WTC11 (cell line): ENCODE results near the gene SLC22A13. TPM values are rescaled to one million over a fixed set of nuclear protein-coding genes. Genes with fewer than 3 reads are reported as not detected.

Experiments used
- ATAC-seq: fragments of 200-7000 bp; cut with Tn5 transposase; 2 replicates; pipeline ENCODE4 v1.10.0; 2021; ENCODE audit warnings: mild to moderate bottlenecking, moderate library complexity
- CTCF ChIA-PET: fragments of 300-600 bp; sonication (Branson Sonifier 250); formaldehyde crosslinking; loops from one replicate; lab custom pipeline; 2021; ENCODE audit warnings: antibody characterized with exemption; lab: Charles Lee
- POLR2A ChIA-PET: fragments of 350-600 bp; sonication (Branson Sonifier 250); formaldehyde crosslinking; loops from one replicate; lab custom pipeline; 2021; ENCODE audit warnings: antibody characterized with exemption; lab: Charles Lee
- DNase-seq: peaks from one replicate; pipeline ENCODE4 v3.0.0; 2021; ENCODE audit warnings: low spot score
- H3K27ac Mint-ChIP-seq: 2 replicates; pipeline ENCODE4 v1.8.0; 2021; ENCODE audit warnings: mixed read lengths
- H3K27me3 Mint-ChIP-seq: 2 replicates; pipeline ENCODE4 v1.8.0; 2021; ENCODE audit warnings: low read depth, mild to moderate bottlenecking, moderate library complexity, mixed read lengths
- H3K36me3 Mint-ChIP-seq: 2 replicates; pipeline ENCODE4 v1.8.0; 2021; ENCODE audit warnings: mixed read lengths
- H3K4me1 Mint-ChIP-seq: 2 replicates; pipeline ENCODE4 v1.8.0; 2022; ENCODE audit warnings: mixed read lengths
- H3K4me3 Mint-ChIP-seq: 2 replicates; pipeline ENCODE4 v1.8.0; 2021; ENCODE audit warnings: mild to moderate bottlenecking, moderate library complexity, mixed read lengths
- H3K9me3 Mint-ChIP-seq: 2 replicates; pipeline ENCODE4 v1.8.0; 2021; ENCODE audit warnings: mixed read lengths
- ATF6 ChIP-seq: sonication (generic); formaldehyde crosslinking; IDR thresholded peaks from 2 replicates; pipeline ENCODE4 v1.8.1; 2023; ENCODE audit warnings: mild to moderate bottlenecking, missing genetic modification reagents
- JUN ChIP-seq: sonication (generic); formaldehyde crosslinking; IDR thresholded peaks from 2 replicates; pipeline ENCODE4 v1.8.0; 2023; ENCODE audit warnings: mild to moderate bottlenecking, missing genetic modification reagents
- SOX15 ChIP-seq: fragments of 250-450 bp; sonication (Bioruptor Pico); IDR thresholded peaks from 2 replicates; pipeline ENCODE4 v1.9.0; 2021; ENCODE audit warnings: mild to moderate bottlenecking
- STAT6 ChIP-seq: sonication (generic); formaldehyde crosslinking; conservative IDR thresholded peaks from 2 replicates; pipeline ENCODE4 v1.8.1; 2023; ENCODE audit warnings: mild to moderate bottlenecking, low read depth, missing genetic modification reagents, moderate library complexity
- ZNF121 ChIP-seq: sonication (generic); formaldehyde crosslinking; IDR thresholded peaks from 2 replicates; pipeline ENCODE4 v1.8.0; 2023; ENCODE audit warnings: missing genetic modification reagents
- total RNA-seq: library from RNA; stranded (reverse); gene quantifications from 3 replicates; pipeline ENCODE4 v1.2.3, GENCODE V29; 2021
- TF ChIP-seq, protein P1 (sequence below): sonication (generic); formaldehyde crosslinking; IDR thresholded peaks from 2 replicates; pipeline ENCODE4 v1.8.1; 2023; ENCODE audit warnings: mild to moderate bottlenecking, moderate library complexity, missing genetic modification reagents
- TF ChIP-seq, protein P2 (sequence below): fragments of 200-600 bp; IDR thresholded peaks from 2 replicates; pipeline ENCODE4 v1.8.0; 2022; ENCODE audit warnings: antibody characterized with exemption
- TF ChIP-seq, protein P3 (sequence below): sonication (generic); formaldehyde crosslinking; IDR thresholded peaks from 2 replicates; pipeline ENCODE4 v1.8.1; 2023; ENCODE audit warnings: mild to moderate bottlenecking, missing genetic modification reagents, borderline replicate concordance

Gene SLC22A13
- total RNA-seq, 1 experiment from 2014 or later, result 0.42 TPM

DNA sequence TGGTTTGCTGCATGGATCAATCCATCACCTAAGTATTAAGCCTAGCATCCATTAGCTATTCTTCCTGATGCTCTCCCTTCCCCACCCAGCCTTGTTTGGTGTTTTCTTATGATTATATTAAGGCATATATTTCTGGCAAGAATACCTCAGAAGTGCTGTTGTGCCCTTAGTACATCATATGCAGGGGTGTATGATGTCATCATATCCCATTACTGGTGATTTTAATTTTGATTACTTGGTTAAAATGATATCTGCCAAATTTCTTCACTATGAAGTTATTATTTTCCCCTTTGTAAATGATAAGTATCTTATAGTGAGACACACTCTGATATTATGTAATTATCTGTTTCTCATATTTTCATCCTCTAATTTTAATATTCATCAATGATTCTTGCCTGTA lies 31.9 kb downstream of the SLC22A13 start (continued):
- TF ChIP-seq ZNF121 (CRISPR knock-in tag) (no peak), SOX15 (CRISPR knock-in tag) (no peak), JUN (CRISPR knock-in tag) (no peak)

GRCh38 chr3:38297947-38298711 lies 32.5 kb downstream of the SLC22A13 start:
- TF ChIP-seq, protein P1, sequence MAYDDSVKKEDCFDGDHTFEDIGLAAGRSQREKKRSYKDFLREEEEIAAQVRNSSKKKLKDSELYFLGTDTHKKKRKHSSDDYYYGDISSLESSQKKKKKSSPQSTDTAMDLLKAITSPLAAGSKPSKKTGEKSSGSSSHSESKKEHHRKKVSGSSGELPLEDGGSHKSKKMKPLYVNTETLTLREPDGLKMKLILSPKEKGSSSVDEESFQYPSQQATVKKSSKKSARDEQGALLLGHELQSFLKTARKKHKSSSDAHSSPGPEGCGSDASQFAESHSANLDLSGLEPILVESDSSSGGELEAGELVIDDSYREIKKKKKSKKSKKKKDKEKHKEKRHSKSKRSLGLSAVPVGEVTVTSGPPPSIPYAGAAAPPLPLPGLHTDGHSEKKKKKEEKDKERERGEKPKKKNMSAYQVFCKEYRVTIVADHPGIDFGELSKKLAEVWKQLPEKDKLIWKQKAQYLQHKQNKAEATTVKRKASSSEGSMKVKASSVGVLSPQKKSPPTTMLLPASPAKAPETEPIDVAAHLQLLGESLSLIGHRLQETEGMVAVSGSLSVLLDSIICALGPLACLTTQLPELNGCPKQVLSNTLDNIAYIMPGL (CRISPR knock-in tag), result no peak
- TF ChIP-seq, protein P2, sequence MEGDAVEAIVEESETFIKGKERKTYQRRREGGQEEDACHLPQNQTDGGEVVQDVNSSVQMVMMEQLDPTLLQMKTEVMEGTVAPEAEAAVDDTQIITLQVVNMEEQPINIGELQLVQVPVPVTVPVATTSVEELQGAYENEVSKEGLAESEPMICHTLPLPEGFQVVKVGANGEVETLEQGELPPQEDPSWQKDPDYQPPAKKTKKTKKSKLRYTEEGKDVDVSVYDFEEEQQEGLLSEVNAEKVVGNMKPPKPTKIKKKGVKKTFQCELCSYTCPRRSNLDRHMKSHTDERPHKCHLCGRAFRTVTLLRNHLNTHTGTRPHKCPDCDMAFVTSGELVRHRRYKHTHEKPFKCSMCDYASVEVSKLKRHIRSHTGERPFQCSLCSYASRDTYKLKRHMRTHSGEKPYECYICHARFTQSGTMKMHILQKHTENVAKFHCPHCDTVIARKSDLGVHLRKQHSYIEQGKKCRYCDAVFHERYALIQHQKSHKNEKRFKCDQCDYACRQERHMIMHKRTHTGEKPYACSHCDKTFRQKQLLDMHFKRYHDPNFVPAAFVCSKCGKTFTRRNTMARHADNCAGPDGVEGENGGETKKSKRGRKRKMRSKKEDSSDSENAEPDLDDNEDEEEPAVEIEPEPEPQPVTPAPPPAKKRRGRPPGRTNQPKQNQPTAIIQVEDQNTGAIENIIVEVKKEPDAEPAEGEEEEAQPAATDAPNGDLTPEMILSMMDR, result peak; percentile 22; the same call in 1 of the 2 replicates
- DNase-seq (no peak), ATAC-seq (peak; percentile 68)
- ChIA-PET CTCF (interaction anchor here (0.6 to 2.1 kb wide), 26 partner anchors 8 to 663 kb away, joined by 3 to 12 read pairs (median 4); partner anchors contain the start of genes EXOG, SLC22A14 and XYLB), POLR2A (no interaction called here)
- Mint-ChIP-seq H3K36me3 (no peaks in the 10 kb centered on the region), H3K9me3 (no peaks in the 10 kb centered on the region), H3K27ac (no peak overlapping the region), H3K27me3 (no peaks in the 10 kb centered on the region; the same call in 1 of the 2 replicates), H3K4me3 (no peak overlapping the region), H3K4me1 (no peaks in the 10 kb centered on the region)

DNA sequence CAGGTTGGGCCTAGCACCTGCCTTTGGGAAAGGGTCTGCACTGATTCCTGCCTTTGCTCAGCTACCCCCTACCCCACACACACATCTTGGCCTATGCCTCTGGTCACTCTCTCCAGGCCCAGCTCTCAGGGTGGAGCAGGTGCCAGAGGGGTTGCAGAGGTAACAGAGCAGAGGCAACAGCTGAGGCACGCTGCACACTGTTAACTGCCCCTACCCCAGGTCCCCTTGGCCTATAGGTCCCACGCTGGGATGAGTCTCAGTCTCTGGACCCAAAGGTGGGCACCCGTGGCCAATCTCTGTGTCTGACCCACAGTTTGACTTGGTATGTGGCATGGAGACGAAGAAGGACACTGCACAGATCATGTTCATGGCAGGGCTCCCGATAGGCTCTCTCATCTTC lies 41.3 kb downstream of the SLC22A13 start:
- POLR2A ChIA-PET, result no interaction called here
- H3K27ac Mint-ChIP-seq, result no peak overlapping the region
- no peak for DNase-seq
- TF ChIP-seq STAT6 (CRISPR knock-in tag) (no peak), ATF6 (CRISPR knock-in tag) (no peak)
- TF ChIP-seq, protein P3, sequence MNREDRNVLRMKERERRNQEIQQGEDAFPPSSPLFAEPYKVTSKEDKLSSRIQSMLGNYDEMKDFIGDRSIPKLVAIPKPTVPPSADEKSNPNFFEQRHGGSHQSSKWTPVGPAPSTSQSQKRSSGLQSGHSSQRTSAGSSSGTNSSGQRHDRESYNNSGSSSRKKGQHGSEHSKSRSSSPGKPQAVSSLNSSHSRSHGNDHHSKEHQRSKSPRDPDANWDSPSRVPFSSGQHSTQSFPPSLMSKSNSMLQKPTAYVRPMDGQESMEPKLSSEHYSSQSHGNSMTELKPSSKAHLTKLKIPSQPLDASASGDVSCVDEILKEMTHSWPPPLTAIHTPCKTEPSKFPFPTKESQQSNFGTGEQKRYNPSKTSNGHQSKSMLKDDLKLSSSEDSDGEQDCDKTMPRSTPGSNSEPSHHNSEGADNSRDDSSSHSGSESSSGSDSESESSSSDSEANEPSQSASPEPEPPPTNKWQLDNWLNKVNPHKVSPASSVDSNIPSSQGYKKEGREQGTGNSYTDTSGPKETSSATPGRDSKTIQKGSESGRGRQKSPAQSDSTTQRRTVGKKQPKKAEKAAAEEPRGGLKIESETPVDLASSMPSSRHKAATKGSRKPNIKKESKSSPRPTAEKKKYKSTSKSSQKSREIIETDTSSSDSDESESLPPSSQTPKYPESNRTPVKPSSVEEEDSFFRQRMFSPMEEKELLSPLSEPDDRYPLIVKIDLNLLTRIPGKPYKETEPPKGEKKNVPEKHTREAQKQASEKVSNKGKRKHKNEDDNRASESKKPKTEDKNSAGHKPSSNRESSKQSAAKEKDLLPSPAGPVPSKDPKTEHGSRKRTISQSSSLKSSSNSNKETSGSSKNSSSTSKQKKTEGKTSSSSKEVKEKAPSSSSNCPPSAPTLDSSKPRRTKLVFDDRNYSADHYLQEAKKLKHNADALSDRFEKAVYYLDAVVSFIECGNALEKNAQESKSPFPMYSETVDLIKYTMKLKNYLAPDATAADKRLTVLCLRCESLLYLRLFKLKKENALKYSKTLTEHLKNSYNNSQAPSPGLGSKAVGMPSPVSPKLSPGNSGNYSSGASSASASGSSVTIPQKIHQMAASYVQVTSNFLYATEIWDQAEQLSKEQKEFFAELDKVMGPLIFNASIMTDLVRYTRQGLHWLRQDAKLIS (CRISPR knock-in tag), result no peak
- ATAC-seq, result no peak
- no peak overlapping the region for H3K4me3 Mint-ChIP-seq
- H3K4me1 Mint-ChIP-seq, result no peaks in the 10 kb centered on the region
- H3K27me3 Mint-ChIP-seq, result no peaks in the 10 kb centered on the region; the same call in none of the 2 replicates
- peaks cover 8% of the 10 kb centered on the region for H3K9me3 Mint-ChIP-seq
- CTCF ChIA-PET, result interaction anchor here (1.3 kb wide), 1 partner anchor 9 kb away, joined by 4 read pairs; no protein-coding TSS in a partner anchor
- no peaks in the 10 kb centered on the region for H3K36me3 Mint-ChIP-seq
